Mesodermal cell (in vitro differentiated cells): ENCODE measurements around the gene ARFRP1.
"Not testable (repeated sequence)": the region's sequence is repeated elsewhere in the genome, so short reads cannot be mapped to it uniquely, and the experiment has no call there.

Experiments used
- H3K27ac ChIP-seq: 2 replicates; pipeline ENCODE4 v1.7.0; 2013; ENCODE audit warnings: mild to moderate bottlenecking, low read depth, low read length, moderate library complexity; ENCODE audit not compliant: severe bottlenecking
- H3K36me3 ChIP-seq: 2 replicates; pipeline ENCODE4 v1.7.1; 2013; ENCODE audit warnings: mild to moderate bottlenecking, low read length, moderate library complexity; ENCODE audit not compliant: control insufficient read depth, insufficient read depth
- H3K4me1 ChIP-seq: one replicate; pipeline ENCODE4 v1.7.1; 2013; ENCODE audit warnings: mild to moderate bottlenecking, low read length; ENCODE audit not compliant: insufficient read depth, control insufficient read depth, poor library complexity, severe bottlenecking
- H3K4me3 ChIP-seq: 2 replicates; pipeline ENCODE4 v1.7.0; 2013; ENCODE audit warnings: low read length, control low read depth, mild to moderate bottlenecking; ENCODE audit not compliant: insufficient read depth, poor library complexity, severe bottlenecking; ENCODE audit errors: extremely low read depth
- H3K9me3 ChIP-seq: 2 replicates; pipeline ENCODE4 v1.7.1; 2013; ENCODE audit warnings: mild to moderate bottlenecking, low read length, moderate library complexity; ENCODE audit not compliant: control insufficient read depth
- WGBS, 2 experiments: methylation state at CpG; one replicate each; pipeline ENCODE4 v1.1.5; 2013; ENCODE audit warnings: missing lambda C conversion rate in 2 of 2; ENCODE audit not compliant: insufficient coverage in 2 of 2; 5-methylcytosine and 5-hydroxymethylcytosine counted together

The ARFRP1 gene

DNA sequence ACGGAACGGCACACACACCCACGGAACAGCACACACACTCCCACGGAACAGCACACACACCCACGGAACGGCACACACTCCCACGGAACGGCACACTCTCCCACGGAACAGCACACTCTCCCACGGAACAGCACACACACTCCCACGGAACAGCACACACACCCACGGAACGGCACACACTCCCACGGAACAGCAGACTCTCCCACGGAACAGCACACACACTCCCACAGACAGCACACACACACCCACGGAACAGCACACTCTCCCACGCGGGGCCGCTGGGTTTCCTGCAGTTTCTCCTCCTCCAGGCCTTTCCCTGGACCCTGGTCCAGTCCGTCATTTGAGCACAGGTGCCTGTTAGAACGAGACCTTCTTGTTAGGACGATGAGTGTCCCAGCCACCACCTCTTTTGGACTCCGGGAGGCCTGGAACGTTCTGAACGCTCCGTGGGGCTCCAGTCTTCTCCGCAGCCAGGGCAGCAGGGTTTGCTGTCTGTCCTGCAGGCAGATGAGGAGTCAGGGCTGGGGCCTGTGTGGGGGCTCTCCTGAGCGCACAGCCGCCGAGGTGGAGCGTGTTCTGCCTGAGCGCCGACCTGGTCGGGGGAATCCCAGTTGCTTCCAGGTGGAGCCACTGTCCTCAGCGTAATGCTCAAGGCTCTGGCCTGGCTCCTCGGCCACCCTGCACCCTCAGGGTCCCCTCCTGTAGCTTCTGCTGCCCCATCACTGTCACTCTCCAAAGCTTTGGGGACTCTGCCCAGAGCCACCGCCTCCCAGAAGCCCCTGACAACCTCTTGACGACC is 28.9 kb downstream of the ARFRP1 start:
- H3K27ac ChIP-seq: no peak overlapping the region
- H3K4me3 ChIP-seq: no peak overlapping the region
- 90 to 94% methylated on average over 31 to 37 of the region's 38 CpGs for WGBS, 2 experiments
- peaks cover 11% of the 10 kb centered on the region for H3K4me1 ChIP-seq
- H3K36me3 ChIP-seq: peaks cover 28% of the 10 kb centered on the region
- H3K9me3 ChIP-seq: no peaks in the 10 kb centered on the region

- peaks cover 11% of the 10 kb centered on the region for H3K4me1 ChIP-seq
- H3K27ac ChIP-seq: no peak overlapping the region
- 89 to 93% methylated on average over 12 to 13 of the region's 13 CpGs for WGBS, 2 experiments
- no peaks in the 10 kb centered on the region for H3K9me3 ChIP-seq
- H3K36me3 ChIP-seq: peaks cover 33% of the 10 kb centered on the region
- no peak overlapping the region for H3K4me3 ChIP-seq
These were observed 29.7 kb downstream of the ARFRP1 start for GRCh38 chr20:63678071-63678470.

DNA sequence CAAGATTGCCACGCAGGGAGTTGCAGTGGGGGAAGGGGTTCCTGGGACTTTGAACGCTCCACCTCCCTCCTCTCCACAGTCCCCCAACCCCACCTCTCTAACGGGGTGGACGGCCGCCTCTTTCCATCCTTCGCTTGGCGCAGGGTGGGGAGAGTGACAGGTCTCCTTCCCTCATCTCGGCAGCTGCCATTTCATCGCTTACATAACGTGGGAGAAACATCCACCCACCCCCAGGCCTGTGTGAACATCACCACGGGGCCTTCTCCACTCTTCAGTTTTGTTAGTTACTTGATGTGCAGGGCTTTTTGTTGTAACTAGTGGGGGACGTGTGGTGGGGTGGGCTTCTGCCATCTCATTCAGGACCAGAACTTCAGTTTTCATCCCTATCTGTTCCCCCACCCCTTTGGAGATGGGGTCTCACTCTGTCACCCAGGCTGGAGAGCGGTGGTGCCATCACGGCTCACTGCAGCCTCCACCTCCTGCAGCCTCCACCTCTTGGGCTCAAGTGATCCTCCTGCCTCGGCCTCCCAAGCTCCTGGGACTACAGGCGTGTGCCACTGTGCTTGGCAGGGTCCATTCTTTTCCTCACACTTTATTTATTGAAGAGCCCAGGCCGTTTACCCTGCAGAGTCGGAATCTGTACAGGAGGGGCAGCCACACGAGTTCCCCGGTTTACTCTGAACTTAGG is 32.0 kb downstream of the ARFRP1 start:
- Histone ChIP-seq H3K36me3 (peaks cover 39% of the 10 kb centered on the region), H3K27ac (no peak overlapping the region), H3K4me3 (no peak overlapping the region), H3K4me1 (no peaks in the 10 kb centered on the region), H3K9me3 (no peaks in the 10 kb centered on the region)
- 93 to 95% methylated on average over 9 to 16 of the region's 20 CpGs for WGBS, 2 experiments

DNA sequence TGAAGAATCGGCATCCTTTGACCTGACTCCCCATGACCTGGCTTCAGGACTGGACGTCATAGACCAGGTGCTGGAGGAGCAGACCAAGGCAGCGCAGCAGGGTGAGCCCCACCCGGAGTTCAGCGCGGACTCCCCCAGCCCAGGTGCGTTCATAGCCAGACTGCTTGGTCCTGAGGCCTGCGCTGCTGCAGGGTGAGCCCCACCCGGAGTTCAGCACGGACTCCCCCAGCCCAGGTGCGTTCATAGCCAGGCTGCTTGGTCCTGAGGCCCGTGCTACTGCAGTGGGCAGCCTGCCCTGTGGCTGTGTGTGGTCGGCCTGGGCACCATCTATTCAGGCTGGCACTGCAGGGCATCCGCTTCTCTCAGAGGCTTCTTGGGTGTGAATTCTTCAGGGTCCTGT is 33.8 kb downstream of the ARFRP1 start:
- 96% methylated on average over 13 of the region's 14 CpGs for WGBS, 2 experiments
- peaks cover 38% of the 10 kb centered on the region for H3K36me3 ChIP-seq
- no peaks in the 10 kb centered on the region for H3K9me3 ChIP-seq
- no peak overlapping the region for H3K4me3 ChIP-seq
- no peaks in the 10 kb centered on the region for H3K4me1 ChIP-seq
- H3K27ac ChIP-seq: no peak overlapping the region

DNA sequence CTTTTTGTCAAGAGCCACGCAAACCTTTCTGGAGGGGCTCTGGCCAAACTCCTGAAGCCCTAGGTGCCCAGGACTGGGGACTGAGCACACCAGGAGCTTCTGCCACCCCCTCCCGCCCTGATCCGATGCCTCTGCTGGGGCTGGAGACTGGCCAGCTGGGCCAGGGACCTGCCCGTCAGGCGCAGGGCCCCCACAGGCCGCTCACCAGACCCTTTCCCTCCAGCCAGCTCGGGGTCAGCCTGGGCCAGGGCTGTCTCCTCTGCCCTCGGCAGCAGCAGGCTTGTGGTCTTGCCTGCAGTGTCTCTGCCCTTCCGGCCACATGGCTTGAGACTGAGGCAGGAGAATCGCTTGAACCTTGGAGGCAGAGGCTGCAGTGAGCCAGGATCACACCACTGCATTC is 35.1 kb downstream of the ARFRP1 start:
- Histone ChIP-seq H3K4me1 (no peaks in the 10 kb centered on the region), H3K27ac (no peak overlapping the region), H3K9me3 (no peaks in the 10 kb centered on the region), H3K36me3 (peaks cover 51% of the 10 kb centered on the region), H3K4me3 (no peak overlapping the region)
- WGBS, 2 experiments: 91% methylated on average over 10 of the region's 10 CpGs

DNA sequence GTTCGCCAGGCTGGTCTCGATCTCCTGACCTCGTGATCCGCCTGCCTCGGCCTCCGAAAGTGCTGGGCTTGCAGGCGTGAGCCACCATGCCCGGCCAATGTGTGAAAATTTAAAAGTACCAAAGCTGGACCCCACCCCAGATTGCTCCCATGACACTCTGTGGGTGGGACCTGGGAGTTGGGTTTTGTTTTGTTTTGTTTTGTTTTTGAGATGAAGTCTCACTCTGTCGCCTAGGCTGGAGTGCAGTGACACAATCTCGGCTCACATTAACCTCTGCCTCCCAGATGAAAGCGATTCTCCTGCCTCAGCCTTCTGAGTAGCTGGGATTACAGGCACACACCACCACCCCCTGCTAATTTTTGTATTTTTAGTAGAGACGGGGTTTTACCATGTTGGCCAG is 36.1 kb downstream of the ARFRP1 start:
- not testable (repeated sequence) for H3K4me3 ChIP-seq, H3K27ac ChIP-seq, H3K9me3 ChIP-seq, H3K4me1 ChIP-seq
- 100% methylated on average over 2 to 7 of the region's 12 CpGs for WGBS, 2 experiments
- peaks cover 57% of the 10 kb centered on the region for H3K36me3 ChIP-seq

- H3K4me1 ChIP-seq: no peaks in the 10 kb centered on the region
- H3K36me3 ChIP-seq: peaks cover 58% of the 10 kb centered on the region
- no peaks in the 10 kb centered on the region for H3K9me3 ChIP-seq
- H3K27ac ChIP-seq: no peak overlapping the region
- 97% methylated on average over 8 of the region's 11 CpGs; no CpG with 5 or more reads in 1 of the 2 experiments for WGBS, 2 experiments
- H3K4me3 ChIP-seq: no peak overlapping the region
These were observed 39.4 kb downstream of the ARFRP1 start for GRCh38 chr20:63668351-63668750.

GRCh38 chr20:63667858-63668257 is 39.9 kb downstream of the ARFRP1 start:
- no peaks in the 10 kb centered on the region for H3K9me3 ChIP-seq
- H3K4me3 ChIP-seq: no peak overlapping the region
- H3K4me1 ChIP-seq: no peaks in the 10 kb centered on the region
- H3K36me3 ChIP-seq: peaks cover 60% of the 10 kb centered on the region
- WGBS, 2 experiments: 93 to 95% methylated on average over 6 to 14 of the region's 16 CpGs
- H3K27ac ChIP-seq: no peak overlapping the region

DNA sequence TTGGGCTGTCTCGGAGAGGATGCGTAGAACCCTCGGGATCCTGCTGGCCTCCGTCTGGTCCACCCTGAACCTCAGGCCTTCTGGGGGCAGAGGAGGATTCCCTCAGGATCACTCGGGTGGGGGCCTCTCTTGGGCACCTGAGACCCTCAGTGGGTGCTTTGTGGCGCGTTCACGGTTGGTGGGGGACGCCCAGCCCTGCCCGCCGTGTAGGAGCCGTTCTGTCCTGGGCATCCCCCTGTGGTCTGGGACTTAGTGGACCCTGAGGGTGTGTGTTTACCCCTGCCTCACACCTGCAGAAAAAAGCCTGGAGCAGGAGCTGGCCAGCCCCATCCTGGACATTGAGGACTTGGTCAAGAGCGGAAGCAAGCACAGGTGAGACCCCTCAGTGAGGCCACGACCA is 42.1 kb downstream of the ARFRP1 start:
- H3K4me3 ChIP-seq: no peak overlapping the region
- no peak overlapping the region for H3K27ac ChIP-seq
- WGBS, 2 experiments: 97 to 99% methylated on average over 13 to 14 of the region's 14 CpGs
- H3K4me1 ChIP-seq: no peaks in the 10 kb centered on the region
- H3K36me3 ChIP-seq: peaks cover 73% of the 10 kb centered on the region
- no peaks in the 10 kb centered on the region for H3K9me3 ChIP-seq

DNA sequence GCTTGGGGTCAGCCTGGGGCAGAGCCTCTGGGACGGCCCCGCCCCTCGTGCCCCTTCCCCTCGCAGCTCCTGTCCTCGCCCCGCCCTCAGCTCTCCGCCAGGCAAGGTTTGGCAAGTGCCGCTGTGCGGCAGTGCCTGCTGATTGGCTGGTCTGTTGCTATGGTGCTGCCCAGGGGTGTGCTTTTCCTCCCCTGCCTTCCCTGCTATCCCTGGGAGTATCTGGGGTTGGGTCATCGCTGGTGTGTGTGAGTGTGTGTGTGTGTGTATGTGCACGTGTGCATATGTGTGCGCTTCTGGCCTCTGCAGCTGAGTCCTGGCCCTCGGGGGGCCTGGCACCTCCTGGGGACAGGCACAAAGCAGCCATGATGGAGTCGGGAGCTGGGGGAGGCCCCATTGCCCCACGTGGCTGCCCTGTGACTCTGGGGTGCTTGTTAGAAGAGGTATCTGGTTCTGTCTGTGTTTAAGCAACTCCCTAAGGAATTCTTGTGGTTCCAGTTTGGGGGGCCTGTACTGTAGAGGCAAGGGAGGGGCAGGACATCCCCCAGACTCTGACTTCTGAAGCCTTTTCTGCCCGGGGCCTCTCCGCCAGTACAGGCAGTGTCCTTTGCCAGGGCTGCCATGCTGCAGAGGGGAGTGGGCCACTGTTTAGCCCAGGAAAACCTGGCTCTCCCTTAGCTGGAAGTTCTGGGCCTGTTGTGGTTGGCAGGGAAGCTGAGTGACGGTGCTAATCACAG is 42.7 kb downstream of the ARFRP1 start:
- Histone ChIP-seq H3K4me1 (no peaks in the 10 kb centered on the region), H3K27ac (no peak overlapping the region), H3K9me3 (no peaks in the 10 kb centered on the region), H3K36me3 (peaks cover 75% of the 10 kb centered on the region), H3K4me3 (no peak overlapping the region)
- WGBS, 2 experiments: 78 to 84% methylated on average over 11 to 13 of the region's 18 CpGs
